Large intestine (tissue), 3 donors: ENCODE results near the gene LRFN2. TPM values are rescaled to one million over a fixed set of nuclear protein-coding genes. Genes with fewer than 3 reads are reported as not detected.

Experiments
- DNase-seq, 2 donors: peaks; one replicate each; pipeline versions ENCODE4 v3.0.0 to v3.0.0-alpha.2; 2013
- H3K27ac ChIP-seq: one replicate; pipeline ENCODE4 v1.5.1; 2013; ENCODE audit warnings: low read length
- H3K27me3 ChIP-seq: 2 replicates; pipeline ENCODE4 v1.6.1; 2013; ENCODE audit warnings: low read length; ENCODE audit not compliant: control insufficient read depth, insufficient read depth
- H3K36me3 ChIP-seq: 2 replicates; pipeline ENCODE4 v1.6.1; 2013; ENCODE audit warnings: low read length; ENCODE audit not compliant: control insufficient read depth, insufficient read depth
- H3K4me1 ChIP-seq: one replicate; pipeline ENCODE4 v1.6.1; 2013; ENCODE audit warnings: low read length; ENCODE audit not compliant: control insufficient read depth, insufficient read depth
- H3K4me3 ChIP-seq: one replicate; pipeline ENCODE4 v1.5.1; 2013; ENCODE audit warnings: low read length
- H3K9me3 ChIP-seq: one replicate; pipeline ENCODE4 v1.6.1; 2013; ENCODE audit warnings: mild to moderate bottlenecking, low read depth, low read length, moderate library complexity; ENCODE audit not compliant: control insufficient read depth
- WGBS: methylation state at CpG from one replicate; pipeline ENCODE4 v1.1.5; 2013; ENCODE audit warnings: low lambda C conversion rate; ENCODE audit not compliant: insufficient coverage; 5-methylcytosine and 5-hydroxymethylcytosine counted together
- polyA plus RNA-seq: library from polyadenylated mRNA; unstranded; fragments of 120-200 nt; gene quantifications from one replicate; pipeline ENCODE4 v1.2.1, GENCODE V29; 2013

The LRFN2 gene
- polyA plus RNA-seq, 1 donor: 0.76 TPM

DNA sequence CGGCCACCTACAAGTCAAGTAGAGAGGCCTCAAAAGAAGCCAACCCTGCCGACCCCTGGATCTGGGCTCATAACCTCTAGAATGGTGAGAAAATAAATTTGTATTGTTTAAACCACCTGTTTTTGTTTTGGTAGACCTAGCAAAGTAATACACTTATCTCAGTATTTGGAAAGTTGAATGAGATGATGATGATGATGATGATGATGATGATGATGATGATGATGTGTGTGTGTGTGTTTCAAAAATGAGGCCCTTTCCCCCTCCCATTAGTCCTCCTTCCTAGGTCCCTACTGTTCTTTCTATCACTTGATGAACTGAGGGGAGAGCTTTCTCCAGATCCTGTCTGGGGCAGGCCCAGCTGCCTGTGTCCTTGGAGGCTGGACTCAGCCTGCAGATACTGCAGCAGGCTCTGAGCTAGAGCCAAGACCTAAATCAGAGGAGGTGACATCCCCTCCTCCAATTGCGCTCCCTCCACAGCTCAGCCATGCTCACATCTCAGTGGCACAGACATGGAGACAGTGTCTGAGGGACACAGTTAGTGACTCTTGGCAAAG lies 120.1 kb downstream of the LRFN2 start:
- H3K27ac ChIP-seq: no peak overlapping the region
- no peak overlapping the region for H3K4me3 ChIP-seq
- no peaks in the 10 kb centered on the region for H3K4me1 ChIP-seq
- no peaks in the 10 kb centered on the region for H3K9me3 ChIP-seq
- DNase-seq: no peak
- H3K27me3 ChIP-seq: peaks cover 2% of the 10 kb centered on the region
- WGBS: no CpG with 5 or more reads among the region's 3 CpGs
- no peaks in the 10 kb centered on the region for H3K36me3 ChIP-seq

DNA sequence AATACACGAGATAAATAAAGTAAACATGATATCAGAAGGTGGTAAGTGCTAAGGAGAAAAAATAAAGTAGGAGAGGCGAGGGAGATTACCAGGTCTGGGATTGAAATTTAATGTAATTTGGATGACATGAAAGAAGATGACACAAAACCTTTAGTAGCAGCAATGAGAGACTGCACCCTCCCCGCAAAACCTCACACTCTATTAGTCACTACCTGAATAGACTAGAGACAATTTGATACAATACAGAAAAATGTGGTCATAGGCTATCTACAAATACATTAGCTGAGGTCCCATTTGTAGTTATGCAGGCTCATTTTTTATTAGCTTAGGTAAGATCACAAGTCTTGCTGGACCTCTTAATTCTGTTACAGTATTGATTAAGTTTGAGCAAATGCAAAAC lies 125.5 kb downstream of the LRFN2 start:
- WGBS: 34% methylated on average over 2 of the region's 3 CpGs
- H3K36me3 ChIP-seq: no peaks in the 10 kb centered on the region
- H3K9me3 ChIP-seq: no peaks in the 10 kb centered on the region
- no peak overlapping the region for H3K4me3 ChIP-seq
- no peaks in the 10 kb centered on the region for H3K27me3 ChIP-seq
- H3K27ac ChIP-seq: no peak overlapping the region
- H3K4me1 ChIP-seq: no peaks in the 10 kb centered on the region
- DNase-seq: no peak

DNA sequence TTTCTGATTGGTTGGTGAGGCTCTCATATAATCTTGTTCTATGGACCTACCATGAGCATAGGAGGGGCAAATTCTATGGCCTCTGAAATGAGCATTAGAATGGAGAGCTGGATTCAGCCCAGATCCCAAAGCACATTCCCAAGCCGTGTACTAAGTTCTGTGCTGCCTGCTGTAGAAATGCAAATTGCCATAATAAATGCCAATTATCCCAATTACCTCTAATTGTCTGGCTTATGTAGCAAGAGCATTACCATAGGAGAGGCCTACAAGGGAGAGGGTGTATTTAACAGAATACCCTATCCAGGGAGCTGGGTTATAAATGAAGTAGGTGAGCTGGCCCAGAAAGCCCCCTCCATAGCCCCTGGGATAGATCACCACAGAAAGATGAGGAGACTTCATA lies 126.8 kb downstream of the LRFN2 start:
- Histone ChIP-seq H3K27ac (no peak overlapping the region), H3K4me3 (no peak overlapping the region), H3K9me3 (no peaks in the 10 kb centered on the region), H3K27me3 (no peaks in the 10 kb centered on the region), H3K36me3 (no peaks in the 10 kb centered on the region), H3K4me1 (no peaks in the 10 kb centered on the region)
- no peak for DNase-seq
- no CpG with 5 or more reads among the region's 1 CpG for WGBS

DNA sequence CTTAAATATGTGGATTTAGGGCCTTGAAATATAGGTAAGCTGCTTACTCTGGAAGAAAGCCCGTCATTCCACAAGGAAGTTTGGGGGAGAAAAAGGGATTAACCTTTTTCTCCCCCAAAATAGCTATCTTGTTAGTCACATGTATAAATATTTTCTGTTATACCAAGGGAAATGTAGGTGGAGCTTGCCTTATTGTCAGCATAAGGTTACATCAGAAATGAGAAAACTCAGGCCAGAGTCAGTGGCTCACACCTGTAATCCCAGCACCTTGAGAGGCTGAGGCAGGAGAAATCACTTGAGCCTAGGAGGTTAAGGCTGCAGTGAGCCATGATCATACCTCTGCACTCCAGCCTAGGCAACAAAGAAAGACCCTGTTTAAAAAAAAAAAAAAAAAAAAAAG lies 129.9 kb downstream of the LRFN2 start:
- Histone ChIP-seq H3K36me3 (no peaks in the 10 kb centered on the region), H3K27ac (no peak overlapping the region), H3K9me3 (no peaks in the 10 kb centered on the region), H3K4me3 (no peak overlapping the region), H3K4me1 (no peaks in the 10 kb centered on the region), H3K27me3 (no peaks in the 10 kb centered on the region)
- no CpG with 5 or more reads among the region's 1 CpG for WGBS
- DNase-seq: no peak

DNA sequence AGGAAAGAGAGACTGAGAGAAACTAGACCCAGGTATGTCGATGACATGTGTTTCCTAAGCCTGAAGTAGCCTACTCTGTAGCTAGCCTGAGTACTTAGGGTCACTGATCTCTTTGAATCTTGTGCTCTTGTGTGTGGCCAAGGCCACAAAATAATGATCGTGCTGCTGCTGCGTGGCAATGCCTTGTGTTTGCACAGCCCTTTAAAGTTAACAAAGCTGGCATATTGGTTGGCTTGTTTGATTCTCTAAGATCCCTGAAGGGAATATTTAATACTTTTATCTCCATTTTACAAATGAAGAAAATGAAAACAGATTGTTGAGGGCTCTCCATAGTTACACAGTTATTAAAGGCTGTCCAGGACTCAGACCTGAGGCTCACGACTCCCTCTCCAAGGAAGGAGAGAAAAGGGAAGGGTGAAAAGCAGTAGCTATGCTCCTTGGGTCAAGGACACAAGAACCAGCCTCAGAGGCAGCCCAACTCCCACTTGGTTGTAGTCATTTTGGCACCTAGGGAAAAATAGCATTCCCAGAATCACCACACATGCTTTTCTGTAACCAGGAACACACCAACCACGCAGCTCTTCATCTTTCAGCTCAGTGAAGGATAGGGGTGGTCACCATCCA lies 130.7 kb downstream of the LRFN2 start:
- H3K36me3 ChIP-seq: no peaks in the 10 kb centered on the region
- H3K27ac ChIP-seq: no peak overlapping the region
- no peak for DNase-seq
- WGBS: no CpG with 5 or more reads among the region's 5 CpGs
- no peak overlapping the region for H3K4me3 ChIP-seq
- H3K4me1 ChIP-seq: no peaks in the 10 kb centered on the region
- no peaks in the 10 kb centered on the region for H3K27me3 ChIP-seq
- no peaks in the 10 kb centered on the region for H3K9me3 ChIP-seq

DNA sequence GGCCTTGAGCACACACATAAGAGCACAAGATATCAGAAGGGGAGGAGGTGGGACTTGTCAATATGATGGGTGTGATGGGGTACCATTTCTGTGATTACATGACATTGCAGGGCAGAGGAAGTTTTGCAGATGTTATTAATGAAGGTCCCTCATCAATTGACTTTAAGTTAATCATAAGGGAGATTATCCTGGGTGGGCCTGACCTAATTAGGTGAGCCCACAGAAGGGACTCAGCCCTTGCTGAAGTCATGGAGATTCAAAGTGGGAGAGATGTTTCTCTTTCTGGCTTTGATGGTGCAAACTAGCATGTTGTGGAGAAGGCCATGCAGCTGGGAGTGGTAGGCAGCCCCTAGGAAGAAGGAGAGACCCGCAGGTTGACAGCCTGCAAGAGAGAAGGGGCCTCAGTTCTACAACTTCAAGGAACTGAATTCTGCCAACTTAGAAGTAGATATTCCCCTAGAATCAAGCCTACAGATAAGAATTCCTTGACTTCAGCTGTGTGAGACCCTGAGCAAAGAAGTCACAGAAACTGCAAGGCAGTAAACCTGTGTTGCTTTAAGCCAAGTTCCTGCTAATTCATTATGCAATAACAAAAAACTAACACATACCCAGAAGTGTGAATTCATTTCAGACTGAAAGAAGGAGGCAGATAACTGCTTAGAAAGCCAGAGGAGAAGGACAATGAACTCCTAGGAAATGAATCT lies 131.3 kb downstream of the LRFN2 start:
- no peak for DNase-seq
- no peak overlapping the region for H3K27ac ChIP-seq
- H3K9me3 ChIP-seq: no peaks in the 10 kb centered on the region
- H3K4me1 ChIP-seq: no peaks in the 10 kb centered on the region
- no peak overlapping the region for H3K4me3 ChIP-seq
- no peaks in the 10 kb centered on the region for H3K36me3 ChIP-seq
- no CpG with 5 or more reads among the region's 1 CpG for WGBS
- no peaks in the 10 kb centered on the region for H3K27me3 ChIP-seq

DNA sequence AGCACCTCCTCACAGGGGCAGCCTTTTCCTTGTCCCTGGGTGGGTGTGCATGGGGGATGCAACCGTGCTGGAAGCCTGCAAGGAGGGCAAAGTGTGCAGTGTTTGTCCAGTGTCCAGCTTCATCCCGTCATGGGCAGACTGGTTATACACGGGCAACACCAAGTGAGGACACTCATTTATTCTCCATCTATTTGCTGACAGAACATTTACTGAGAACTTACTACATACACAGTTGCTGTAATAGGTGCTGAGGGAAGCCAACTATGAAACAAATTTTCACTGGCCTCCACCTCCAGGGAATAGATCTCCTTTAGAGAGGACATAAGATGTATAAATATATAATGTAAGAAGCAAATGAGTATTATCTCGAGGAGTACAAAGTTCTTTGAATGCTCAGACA lies 136.7 kb downstream of the LRFN2 start:
- Histone ChIP-seq H3K4me1 (no peaks in the 10 kb centered on the region), H3K36me3 (no peaks in the 10 kb centered on the region), H3K27ac (no peak overlapping the region), H3K27me3 (no peaks in the 10 kb centered on the region), H3K9me3 (no peaks in the 10 kb centered on the region), H3K4me3 (no peak overlapping the region)
- WGBS: 20% methylated on average over 1 of the region's 4 CpGs
- DNase-seq: no peak

DNA sequence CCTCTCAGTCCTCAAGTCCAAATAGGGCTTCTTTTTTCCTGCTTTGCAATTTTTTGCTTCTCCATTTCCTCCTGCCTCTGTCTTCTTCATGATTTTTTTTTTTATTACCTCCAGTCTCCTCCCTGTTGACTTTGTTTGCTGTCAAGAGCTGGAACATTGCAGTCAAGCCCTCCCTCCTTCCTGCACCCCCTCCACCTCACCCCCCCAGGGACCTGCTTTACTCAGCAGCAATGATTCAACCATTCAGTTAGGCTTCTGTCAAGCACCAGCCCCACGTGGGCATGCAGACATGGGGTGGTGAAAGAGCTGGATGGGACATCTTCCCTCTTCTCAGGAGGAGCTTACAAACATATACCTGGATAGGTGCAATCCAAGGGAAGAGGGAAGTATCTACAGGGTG lies 142.4 kb downstream of the LRFN2 start:
- Histone ChIP-seq H3K27ac (no peak overlapping the region), H3K9me3 (no peaks in the 10 kb centered on the region), H3K27me3 (no peaks in the 10 kb centered on the region), H3K4me3 (no peak overlapping the region), H3K4me1 (no peaks in the 10 kb centered on the region), H3K36me3 (no peaks in the 10 kb centered on the region)
- no CpG with 5 or more reads among the region's 1 CpG for WGBS
- DNase-seq: peak in 1 of 2 donors; percentile 29

DNA sequence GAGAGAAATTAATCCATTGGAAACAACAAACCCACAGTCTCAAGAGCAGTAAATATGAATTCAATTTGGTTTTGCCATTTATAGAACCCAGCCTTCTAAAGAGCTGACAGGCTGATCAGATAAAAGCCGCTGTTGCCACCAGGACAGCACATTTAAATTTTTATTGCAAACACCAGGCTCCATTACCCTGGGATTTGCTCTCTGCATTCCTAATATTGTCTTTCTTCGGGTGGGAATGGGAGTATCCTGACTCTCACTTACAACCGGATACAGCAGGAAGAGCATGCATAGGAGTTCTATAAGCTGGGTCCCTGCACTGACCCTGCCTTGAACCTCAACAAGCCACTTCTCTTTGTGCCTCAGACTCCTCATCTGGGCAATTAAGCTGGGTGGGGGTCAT lies 142.9 kb downstream of the LRFN2 start:
- no peak for DNase-seq
- H3K4me1 ChIP-seq: no peaks in the 10 kb centered on the region
- no peaks in the 10 kb centered on the region for H3K27me3 ChIP-seq
- H3K9me3 ChIP-seq: no peaks in the 10 kb centered on the region
- no peaks in the 10 kb centered on the region for H3K36me3 ChIP-seq
- no peak overlapping the region for H3K27ac ChIP-seq
- H3K4me3 ChIP-seq: no peak overlapping the region
- no CpG with 5 or more reads among the region's 3 CpGs for WGBS

DNA sequence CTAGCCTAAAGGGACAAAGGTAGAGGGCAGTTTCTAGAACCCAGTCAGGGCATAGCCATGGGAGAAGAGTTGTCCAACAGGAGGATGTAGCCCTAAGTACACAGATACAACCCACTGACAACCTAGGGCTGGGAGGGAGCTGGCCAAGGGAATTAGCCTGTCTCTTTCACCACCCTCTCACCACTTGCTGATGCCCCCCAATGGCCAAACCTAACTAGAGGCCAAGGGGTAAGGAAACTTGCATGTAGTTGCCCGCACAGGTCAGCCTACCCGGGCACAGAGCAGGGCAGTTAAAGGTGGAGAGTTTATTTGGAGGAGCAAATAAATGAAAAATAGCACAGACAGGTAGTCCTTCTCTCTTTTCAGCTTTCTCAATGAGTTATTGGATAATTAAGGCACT lies 143.3 kb downstream of the LRFN2 start:
- DNase-seq: no peak
- Histone ChIP-seq H3K27ac (no peak overlapping the region), H3K27me3 (no peaks in the 10 kb centered on the region), H3K4me1 (no peaks in the 10 kb centered on the region), H3K9me3 (no peaks in the 10 kb centered on the region), H3K4me3 (no peak overlapping the region), H3K36me3 (no peaks in the 10 kb centered on the region)
- 100% methylated on average over 1 of the region's 2 CpGs for WGBS

DNA sequence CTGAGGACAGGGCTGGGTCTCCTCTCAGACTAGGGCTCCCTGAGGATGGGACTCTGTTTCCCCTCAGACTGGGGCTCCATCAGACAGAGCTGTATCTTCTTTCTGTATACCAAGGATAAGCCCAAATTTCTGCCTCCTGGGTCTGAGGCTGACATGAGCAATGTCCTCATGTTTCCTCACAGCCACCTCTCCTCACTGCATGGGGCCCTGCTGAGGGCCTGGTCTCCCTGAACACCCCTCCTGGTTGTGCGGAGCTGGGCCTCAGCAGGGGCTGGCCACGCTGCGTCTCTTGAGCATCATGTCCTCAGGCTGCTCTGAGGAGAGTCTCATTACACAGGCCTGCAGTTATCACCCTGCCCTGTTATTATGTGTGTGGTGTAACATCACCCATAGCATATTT lies 144.6 kb downstream of the LRFN2 start:
- Histone ChIP-seq H3K4me3 (no peak overlapping the region), H3K9me3 (no peaks in the 10 kb centered on the region), H3K36me3 (no peaks in the 10 kb centered on the region), H3K27ac (no peak overlapping the region), H3K27me3 (no peaks in the 10 kb centered on the region), H3K4me1 (no peaks in the 10 kb centered on the region)
- WGBS: no CpG with 5 or more reads among the region's 3 CpGs
- no peak for DNase-seq
